A673 (cell line): ENCODE results near the gene MNAT1. TPM values are rescaled to one million over a fixed set of nuclear protein-coding genes. Genes with fewer than 3 reads are reported as not detected.

Experiments
- BruUV-seq: library from RNA; stranded (reverse); fragments of 400-500 nt; replicated peaks from 2 replicates; lab custom pipeline; 2021; lab: Mats Ljungman, UMichigan
- CTCF ChIA-PET: fragments of 300-600 bp; sonication (Branson Sonifier 250); formaldehyde crosslinking; loops from one replicate; lab custom pipeline; 2022; ENCODE audit warnings: antibody characterized with exemption; lab: Charles Lee
- POLR2A ChIA-PET: fragments of 300-600 bp; sonication (Branson Sonifier 250); formaldehyde crosslinking; loops from one replicate; lab custom pipeline; 2022; ENCODE audit warnings: antibody characterized with exemption; ENCODE audit not compliant: low non-redundant PET; lab: Charles Lee
- DNase-seq: peaks from one replicate; pipeline ENCODE4 v3.0.0-alpha.2; 2015; ENCODE audit warnings: low spot score
- H3K27ac ChIP-seq: fragments of 200-600 bp; sonication (generic); 2 replicates; pipeline ENCODE4 v1.5.1; 2016; ENCODE audit warnings: mixed run types, low read depth, mild to moderate bottlenecking, mixed read lengths, antibody characterized with exemption, low read length; ENCODE audit not compliant: poor library complexity, severe bottlenecking
- H3K27me3 ChIP-seq: fragments of 200-600 bp; sonication (generic); replicated peaks from 2 replicates; pipeline ENCODE4 v1.6.1; 2017; ENCODE audit warnings: mixed run types, low read depth, mild to moderate bottlenecking, mixed read lengths, antibody characterized with exemption, low read length; ENCODE audit not compliant: insufficient read depth, poor library complexity
- H3K36me3 ChIP-seq: fragments of 200-600 bp; sonication (generic); 2 replicates; pipeline ENCODE4 v1.6.1; 2016; ENCODE audit warnings: mixed run types, mild to moderate bottlenecking, mixed read lengths, antibody characterized with exemption, low read length; ENCODE audit not compliant: insufficient read depth, poor library complexity, severe bottlenecking
- H3K4me1 ChIP-seq: fragments of 200-600 bp; sonication (generic); 2 replicates; pipeline ENCODE4 v1.6.1; 2017; ENCODE audit warnings: mixed run types, mild to moderate bottlenecking, mixed read lengths, antibody characterized with exemption, low read length; ENCODE audit not compliant: insufficient read depth, poor library complexity, severe bottlenecking
- H3K4me3 ChIP-seq: fragments of 200-600 bp; sonication (generic); 2 replicates; pipeline ENCODE4 v1.5.1; 2016; ENCODE audit warnings: low read depth, mixed run types, mild to moderate bottlenecking, mixed read lengths, low read length; ENCODE audit not compliant: poor library complexity, severe bottlenecking
- H3K9me3 ChIP-seq: fragments of 200-600 bp; sonication (generic); 2 replicates; pipeline ENCODE4 v1.6.1; 2016; ENCODE audit warnings: mixed run types, low read depth, mild to moderate bottlenecking, mixed read lengths, antibody characterized with exemption, low read length; ENCODE audit not compliant: poor library complexity, severe bottlenecking
- CTCF ChIP-seq: fragments of 300-800, 200-600 bp; sonication (generic); conservative IDR thresholded peaks from 2 replicates; pipeline ENCODE4 v1.5.1; 2017; ENCODE audit warnings: low read depth, mild to moderate bottlenecking, antibody characterized with exemption, low read length, moderate library complexity, mixed read lengths
- EZH2 ChIP-seq: fragments of 200-600 bp; sonication (generic); IDR thresholded peaks from 2 replicates; pipeline ENCODE4 v1.6.1; 2017; ENCODE audit warnings: borderline replicate concordance, low read depth, mild to moderate bottlenecking, mixed read lengths, antibody characterized with exemption, low read length; ENCODE audit not compliant: poor library complexity, severe bottlenecking
- intact Hi-C: fragments of 100-400 bp; cut with micrococcal nuclease; formaldehyde crosslinking; loops from one replicate; pipeline ENCODE4 v1.10.0; 2022; ENCODE audit not compliant: unreplicated experiment
- total RNA-seq: library from RNA; stranded (reverse); gene quantifications from 2 replicates; pipeline ENCODE4 v1.2.3, GENCODE V29; 2021

MNAT1 gene
- total RNA-seq, 1 experiment from 2014 or later: 70.9 TPM

- CTCF ChIA-PET: no interaction called here
- H3K27me3 ChIP-seq: no peaks in the 10 kb centered on the region
- no peaks in the 10 kb centered on the region for H3K9me3 ChIP-seq
- no peaks in the 10 kb centered on the region for H3K4me1 ChIP-seq
- H3K27ac ChIP-seq: no peak overlapping the region
- no peaks in the 10 kb centered on the region for H3K36me3 ChIP-seq
- no TSS peak for BruUV-seq
- TF ChIP-seq CTCF (no peak), EZH2 (no peak)
- intact Hi-C loops: no loop called here
- DNase-seq: no peak
- H3K4me3 ChIP-seq: no peak overlapping the region
- POLR2A ChIA-PET: no interaction called here
These were observed 171.4 kb downstream of the MNAT1 start for GRCh38 chr14:60905923-60906322.

GRCh38 chr14:60915781-60916180, 181.2 kb downstream of the MNAT1 start:
- no peaks in the 10 kb centered on the region for H3K4me1 ChIP-seq

GRCh38 chr14:60922050-60922449, 187.5 kb downstream of the MNAT1 start:
- H3K9me3 ChIP-seq: no peaks in the 10 kb centered on the region
- intact Hi-C loops: no loop called here

More at GRCh38 chr14:60915781-60916180, 181.2 kb downstream of the MNAT1 start:
- TF ChIP-seq CTCF (no peak), EZH2 (no peak)
- Histone ChIP-seq H3K27me3 (no peaks in the 10 kb centered on the region), H3K27ac (no peak overlapping the region), H3K4me3 (no peak overlapping the region), H3K9me3 (no peaks in the 10 kb centered on the region), H3K36me3 (no peaks in the 10 kb centered on the region)
- no TSS peak for BruUV-seq
- ChIA-PET CTCF (no interaction called here), POLR2A (no interaction called here)
- DNase-seq: no peak
- intact Hi-C loops: no loop called here

More at GRCh38 chr14:60922050-60922449, 187.5 kb downstream of the MNAT1 start:
- H3K36me3 ChIP-seq: no peaks in the 10 kb centered on the region
- H3K4me1 ChIP-seq: peaks cover 9% of the 10 kb centered on the region
- H3K27ac ChIP-seq: no peak overlapping the region
- CTCF ChIA-PET: no interaction called here
- no peaks in the 10 kb centered on the region for H3K27me3 ChIP-seq
- DNase-seq: peak; percentile 23
- H3K4me3 ChIP-seq: no peak overlapping the region
- BruUV-seq: no TSS peak
- POLR2A ChIA-PET: no interaction called here
- TF ChIP-seq EZH2: no peak
- TF ChIP-seq CTCF: no peak
